OCI-LY3 (cell line): ENCODE measurements around the gene MARCHF4.

Source experiments
- CTCF ChIP-seq: fragments of 200-600, 300-600 bp; sonication (generic); IDR thresholded peaks from 2 replicates; pipeline ENCODE4 v1.5.1; 2014; ENCODE audit warnings: antibody characterized with exemption, low read length, low read depth
- EZH2phosphoT487 ChIP-seq: fragments of 200-600 bp; shearing (Covaris generic); IDR thresholded peaks from 2 replicates; pipeline ENCODE4 v1.6.1; 2018; ENCODE audit warnings: antibody characterized with exemption, mixed run types, low read depth

GRCh38 chr2:216346781-216347180 is 25.5 kb downstream of the MARCHF4 start:
- no peak for TF ChIP-seq CTCF
- TF ChIP-seq EZH2phosphoT487: no peak
